Fibroblast of peridontal ligament (primary cell): Measurements from ENCODE around the gene OSGIN1.

Experiments
- DNase-seq: peaks from one replicate; pipeline ENCODE4 v3.0.0-alpha.2; 2010; ENCODE audit errors: extremely low read depth

Gene OSGIN1

GRCh38 chr16:83970430-83970815 lies 17.4 kb downstream of the OSGIN1 start:
- DNase-seq: no peak

DNA sequence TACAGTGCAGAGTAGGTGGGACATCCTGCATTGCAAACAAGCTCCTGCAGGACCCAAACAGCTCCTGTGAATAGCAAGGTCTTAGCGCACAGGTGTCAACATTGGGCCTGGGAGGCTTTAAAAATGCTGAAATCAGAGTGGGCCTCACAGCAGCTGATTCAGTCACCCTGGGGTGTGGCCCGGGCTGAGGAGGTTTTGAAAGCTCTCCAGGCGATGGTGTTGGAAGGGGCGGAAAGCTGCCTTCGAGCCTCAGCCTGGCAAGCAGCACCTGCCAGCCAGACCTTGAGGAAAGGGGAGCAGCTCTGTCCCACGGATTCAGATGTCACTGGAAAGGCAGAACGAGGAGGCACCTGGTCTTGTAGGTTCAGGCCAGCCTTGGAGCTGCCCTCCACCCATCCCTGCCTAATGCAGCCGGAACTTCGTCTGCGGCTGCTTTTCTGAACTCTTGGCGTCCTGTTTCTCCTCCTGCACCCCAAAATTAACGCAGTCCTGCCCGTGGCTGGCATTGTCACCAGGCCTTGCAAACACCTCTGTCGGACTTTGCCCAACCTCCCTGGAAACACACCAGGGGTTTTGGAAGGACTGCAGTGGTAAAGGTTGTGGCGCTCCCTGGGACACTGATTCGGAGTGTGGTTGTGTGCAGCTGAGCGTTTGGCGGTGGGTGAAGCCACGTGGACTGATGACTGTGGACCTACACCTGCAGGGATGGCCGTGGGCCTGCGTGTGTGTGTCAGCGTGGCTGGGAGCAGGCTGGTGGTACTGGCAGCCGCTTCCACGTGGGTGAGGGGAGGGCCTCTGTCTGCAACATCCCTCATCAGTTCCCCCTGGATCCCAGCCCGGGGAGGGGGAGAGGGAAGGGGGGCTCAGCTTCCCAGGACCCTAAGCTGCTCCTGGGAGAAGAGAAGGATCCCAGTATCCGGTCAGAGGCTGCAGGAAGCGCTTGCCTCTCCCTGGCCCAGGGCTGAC lies 18.4 kb downstream of the OSGIN1 start:
- no peak for DNase-seq

DNA sequence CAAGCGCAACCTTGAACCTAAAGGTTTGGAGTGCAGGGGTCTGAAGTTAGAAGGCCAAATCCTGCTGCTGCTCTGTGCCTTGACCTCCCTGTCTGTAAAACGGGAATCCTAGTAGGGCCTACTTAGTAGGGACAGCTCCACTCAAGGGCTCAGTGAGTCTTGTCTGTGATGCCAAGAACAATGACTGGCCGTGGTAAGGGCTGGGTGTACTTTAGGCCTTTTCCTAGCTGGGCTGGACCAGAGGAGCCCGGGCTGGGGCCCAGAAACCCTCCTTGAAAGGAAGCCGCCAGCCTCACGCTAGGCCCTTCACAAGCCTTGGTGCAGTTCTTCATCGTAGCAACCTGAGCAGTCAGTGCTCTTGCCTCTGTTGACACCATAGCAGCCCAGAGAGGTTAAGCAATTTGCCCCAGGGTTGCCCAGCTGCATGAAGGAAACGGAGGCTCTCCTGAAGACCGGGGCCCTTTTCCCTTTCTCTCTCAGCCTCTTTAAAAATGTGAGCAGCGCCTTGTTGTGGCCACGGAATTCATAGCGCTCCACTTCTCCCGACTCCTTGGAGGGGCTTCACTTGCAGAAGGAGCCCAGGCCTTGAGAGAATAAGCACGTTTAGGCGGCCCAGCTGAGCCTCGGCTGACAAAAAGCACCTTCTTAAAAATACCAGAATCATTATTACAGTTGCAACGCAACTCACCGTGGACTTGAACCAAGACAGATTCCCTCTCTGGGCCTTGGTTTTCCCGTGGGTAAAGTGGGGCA lies 19.4 kb downstream of the OSGIN1 start:
- no peak for DNase-seq

GRCh38 chr16:83973077-83973476 lies 20.0 kb downstream of the OSGIN1 start:
- DNase-seq: no peak

DNA sequence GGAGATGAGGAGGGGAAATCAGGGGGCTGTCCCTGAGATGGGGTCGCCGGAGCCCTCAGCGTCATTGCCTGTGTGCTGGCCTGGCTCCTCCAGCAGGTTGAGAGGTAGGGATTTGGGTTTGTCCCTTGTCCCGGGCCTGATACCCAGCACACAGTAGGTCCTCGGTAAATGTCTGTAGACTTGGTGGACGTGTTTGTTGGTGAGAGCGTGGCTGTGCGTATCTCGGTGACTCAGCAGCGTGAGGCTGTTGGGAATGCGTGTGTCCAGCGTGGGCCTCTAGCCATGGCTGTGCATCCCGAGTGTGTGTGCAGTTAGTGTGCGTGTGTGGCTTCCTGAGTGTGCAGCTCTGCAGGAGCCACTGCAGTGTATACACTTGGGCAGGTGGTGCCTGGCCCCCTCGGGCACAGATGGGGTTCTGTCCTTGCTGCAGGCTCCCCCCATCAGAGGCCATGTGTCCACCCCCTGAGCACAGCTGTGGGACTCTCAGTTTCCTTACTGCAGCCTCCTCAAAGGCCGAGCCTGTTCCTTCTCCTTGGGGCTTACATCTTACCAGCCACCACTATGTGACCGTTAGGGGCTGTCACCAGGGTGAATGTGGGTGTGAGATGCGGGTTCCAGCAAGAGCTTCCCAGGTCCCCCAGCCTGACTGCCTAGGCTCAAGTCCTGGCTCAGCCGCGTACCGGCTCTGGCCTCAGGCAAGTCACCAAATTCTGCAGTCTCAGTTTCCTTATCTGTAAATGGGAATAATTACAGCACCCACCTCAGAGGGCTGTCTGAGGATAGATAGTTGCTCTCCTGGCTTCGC lies 20.7 kb downstream of the OSGIN1 start:
- no peak for DNase-seq

DNA sequence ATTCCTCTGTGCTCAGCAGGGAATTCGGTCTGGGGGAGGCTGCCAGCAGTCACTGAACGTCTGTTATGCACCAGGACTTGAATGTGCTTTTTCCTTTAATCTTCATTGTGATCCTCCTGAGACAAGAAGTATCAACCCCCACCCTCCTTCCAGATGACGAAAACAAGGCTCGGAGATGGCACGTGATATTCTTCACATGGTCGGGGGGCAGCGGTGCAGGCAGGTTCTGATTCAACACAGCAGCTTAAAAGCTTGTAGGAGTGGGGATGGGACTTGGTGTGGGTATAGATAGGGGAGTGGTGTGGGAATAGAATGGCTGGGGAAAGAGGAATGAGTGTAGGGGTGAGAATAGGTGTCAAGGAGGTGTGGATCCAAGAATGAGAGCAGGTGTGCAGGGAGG lies 21.4 kb downstream of the OSGIN1 start:
- DNase-seq: no peak

DNA sequence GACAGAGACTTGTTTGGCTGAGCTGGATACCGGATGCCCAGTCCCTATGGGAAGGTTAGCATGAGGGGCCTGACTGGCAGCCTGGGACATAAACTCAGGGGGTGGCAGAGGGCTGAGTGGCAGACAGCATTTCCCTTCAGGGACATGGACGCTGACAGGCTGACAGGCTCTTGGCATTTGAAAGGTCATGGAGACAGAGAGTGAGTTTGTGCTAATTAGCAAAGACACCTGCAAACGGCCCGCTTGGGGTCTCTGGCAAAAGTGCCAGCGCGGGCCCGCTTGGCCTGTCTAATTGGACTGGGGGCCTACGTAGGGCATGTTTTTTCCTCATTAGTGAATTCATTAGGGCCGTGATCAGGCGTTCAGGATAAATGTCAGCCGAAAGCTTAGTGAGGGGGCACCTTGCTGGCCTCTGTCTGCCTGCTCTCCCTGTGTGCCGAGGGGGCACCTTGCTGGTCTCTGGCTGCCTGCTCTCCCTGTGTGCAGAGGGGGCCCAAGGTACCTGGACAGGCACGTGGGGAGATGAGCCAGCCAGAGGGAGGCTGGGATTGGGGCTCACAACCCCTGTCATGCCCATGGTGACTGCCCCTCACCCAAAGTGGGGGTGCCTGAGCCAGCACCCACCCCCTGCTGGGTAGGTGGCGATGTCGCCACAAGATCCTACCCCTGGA lies 22.7 kb downstream of the OSGIN1 start:
- DNase-seq: no peak

GRCh38 chr16:83977056-83977815 lies 24.2 kb downstream of the OSGIN1 start:
- DNase-seq: no peak

GRCh38 chr16:83978401-83978904 lies 25.4 kb downstream of the OSGIN1 start:
- DNase-seq: no peak

GRCh38 chr16:83979441-83979840 lies 26.4 kb downstream of the OSGIN1 start:
- no peak for DNase-seq

DNA sequence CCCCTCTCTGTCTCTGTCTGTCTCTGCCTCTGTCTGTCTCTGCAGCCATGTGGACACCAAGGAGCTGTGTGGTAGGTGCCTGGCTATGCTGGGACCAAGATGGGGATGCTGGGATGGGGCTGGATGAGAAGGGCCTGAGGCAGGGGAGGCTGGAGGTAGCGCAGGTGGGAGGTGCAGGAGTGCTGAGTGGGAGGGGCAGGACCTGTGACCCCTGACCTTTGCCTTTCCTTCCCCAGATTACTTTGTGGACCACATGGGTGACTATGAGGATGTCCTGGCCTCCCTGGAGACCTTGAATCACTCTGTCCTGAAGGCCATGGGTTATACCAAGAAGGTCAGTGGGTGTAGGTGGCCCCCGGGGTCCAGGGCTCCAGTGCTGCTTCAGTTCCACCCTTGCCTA lies 27.8 kb downstream of the OSGIN1 start:
- no peak for DNase-seq

GRCh38 chr16:83981799-83982198 lies 28.8 kb downstream of the OSGIN1 start:
- no peak for DNase-seq

- no peak for DNase-seq
Observed at GRCh38 chr16:83983491-83983890, 30.5 kb downstream of the OSGIN1 start.

GRCh38 chr16:83989300-83989699 lies 36.3 kb downstream of the OSGIN1 start:
- no peak for DNase-seq

- no peak for DNase-seq
Observed at GRCh38 chr16:83990492-83990891, 37.5 kb downstream of the OSGIN1 start.

DNA sequence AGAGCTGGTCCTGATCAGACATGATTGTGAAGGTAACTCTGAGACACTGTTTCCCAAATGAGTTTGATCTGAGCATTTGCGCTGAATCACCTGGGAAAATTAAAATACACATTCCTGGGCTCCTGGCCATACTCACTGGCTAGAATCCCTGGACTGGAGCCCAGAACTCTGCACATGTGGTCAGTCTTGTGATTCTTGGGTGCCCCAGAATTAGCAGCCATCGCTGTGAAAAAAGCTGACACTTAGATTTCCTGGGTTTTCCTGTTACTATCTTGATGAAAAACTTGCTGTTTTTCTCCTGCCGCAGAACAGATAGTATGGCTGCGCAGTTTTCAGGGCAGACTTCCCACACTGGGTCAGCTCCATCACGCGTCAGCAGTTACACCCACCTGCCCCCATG lies 39.6 kb downstream of the OSGIN1 start:
- DNase-seq: peak; percentile 57

DNA sequence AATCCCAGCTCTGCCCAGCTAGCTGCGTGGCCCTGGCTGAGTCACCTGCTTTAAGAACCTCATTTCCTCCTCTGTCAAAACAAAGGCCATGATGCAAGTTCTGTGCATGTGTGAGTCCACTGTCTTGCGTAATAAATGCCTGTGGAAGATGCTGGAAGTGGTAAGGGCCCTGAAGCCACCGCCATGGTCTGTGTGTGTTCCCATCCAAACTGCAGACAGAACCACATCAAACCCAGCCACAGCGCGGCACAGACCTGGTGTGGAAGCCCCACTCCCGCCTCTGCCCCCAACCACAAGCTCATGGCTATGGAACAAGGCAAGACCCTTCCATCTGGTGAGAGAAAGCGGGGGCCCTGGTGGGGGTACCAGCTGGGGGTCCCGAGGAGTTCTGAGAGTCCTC lies 41.0 kb downstream of the OSGIN1 start:
- DNase-seq: peak; percentile 90

- DNase-seq: no peak
Observed at GRCh38 chr16:83994703-83995102, 41.7 kb downstream of the OSGIN1 start.

GRCh38 chr16:83995754-83996153 lies 42.7 kb downstream of the OSGIN1 start:
- DNase-seq: no peak

DNA sequence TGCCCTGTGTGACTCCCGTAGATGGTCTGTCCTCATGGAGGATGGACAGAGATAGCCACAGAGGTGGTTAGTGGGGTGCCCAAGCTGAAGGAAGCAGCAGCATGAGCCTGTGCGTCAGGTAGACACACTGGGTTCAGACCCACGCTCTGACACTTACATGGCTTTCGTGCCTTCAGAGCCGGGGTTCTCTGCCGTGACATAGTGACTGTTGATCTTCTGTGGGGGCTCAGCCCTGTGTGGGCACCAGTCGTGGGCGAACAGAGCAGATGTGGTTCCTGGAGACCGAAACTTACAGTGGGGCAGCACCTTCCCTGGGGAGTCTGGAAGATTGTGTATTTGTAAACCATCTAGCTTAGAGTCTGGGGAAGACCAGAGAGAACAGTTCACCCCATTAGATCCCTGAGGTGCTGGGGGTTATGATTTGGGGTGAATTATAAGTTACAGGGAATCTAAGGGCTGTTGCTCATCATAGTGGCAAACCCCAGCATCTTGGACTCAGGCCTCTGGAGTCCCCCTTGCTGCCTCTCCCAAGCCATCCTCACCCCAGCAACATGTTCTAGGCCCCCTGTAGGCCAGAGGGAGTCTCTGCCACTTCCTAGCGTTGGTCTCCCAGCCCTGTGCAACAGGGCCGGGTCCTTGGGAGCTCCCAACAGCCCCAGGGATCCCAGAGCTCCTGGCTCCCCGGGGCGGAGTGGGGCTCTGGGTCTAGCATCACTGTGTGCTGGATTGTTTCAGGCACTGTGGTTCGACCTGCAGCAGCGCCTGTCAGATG lies 43.6 kb downstream of the OSGIN1 start:
- DNase-seq: no peak
